Endometrium (tissue), 2 donors: ENCODE results near the gene HES6.

Experiments
- FAIRE-seq: peaks from 2 replicates; lab custom pipeline; 2012; peaks lifted over from hg19 to GRCh38; lab: Jason Lieb, UNC
- donor health status: control.
- donor health status: control.

The HES6 gene

GRCh38 chr2:238233625-238234024 is 6.2 kb downstream of the HES6 start:
- no peak for FAIRE-seq

GRCh38 chr2:238231809-238232208 is 8.0 kb downstream of the HES6 start:
- FAIRE-seq: no peak

GRCh38 chr2:238231251-238231793 is 8.5 kb downstream of the HES6 start:
- no peak for FAIRE-seq

- FAIRE-seq: no peak
Measured at GRCh38 chr2:238230699-238231098, 9.1 kb downstream of the HES6 start.

GRCh38 chr2:238228700-238229099 is 11.1 kb downstream of the HES6 start:
- peak; percentile 86 for FAIRE-seq

GRCh38 chr2:238227587-238228032 is 12.2 kb downstream of the HES6 start:
- no peak for FAIRE-seq

- FAIRE-seq: no peak
Measured at GRCh38 chr2:238226698-238227586, 12.9 kb downstream of the HES6 start.

- FAIRE-seq: no peak
Measured at GRCh38 chr2:238225911-238226697, 13.7 kb downstream of the HES6 start.

- no peak for FAIRE-seq
Measured at GRCh38 chr2:238225121-238225520, 14.7 kb downstream of the HES6 start.

- no peak for FAIRE-seq
Measured at GRCh38 chr2:238224356-238225035, 15.3 kb downstream of the HES6 start.

GRCh38 chr2:238220892-238221521 is 18.8 kb downstream of the HES6 start:
- no peak for FAIRE-seq

GRCh38 chr2:238220274-238220891 is 19.5 kb downstream of the HES6 start:
- no peak for FAIRE-seq

- FAIRE-seq: no peak
Measured at GRCh38 chr2:238216651-238217184, 23.1 kb downstream of the HES6 start.

GRCh38 chr2:238207006-238207405 is 32.8 kb downstream of the HES6 start:
- FAIRE-seq: no peak

GRCh38 chr2:238203973-238204683 is 35.7 kb downstream of the HES6 start:
- FAIRE-seq: no peak

GRCh38 chr2:238203094-238203972 is 36.5 kb downstream of the HES6 start, which contains the start of gene ILKAP:
Gene ILKAP (minus strand): TSS chr2:238203695. CDS start chr2:238203553, 142 bp downstream.
- FAIRE-seq: no peak

GRCh38 chr2:238202326-238203093 is 37.3 kb downstream of the HES6 start:
- FAIRE-seq: no peak

GRCh38 chr2:238190445-238190844 is 49.4 kb downstream of the HES6 start:
- FAIRE-seq: no peak
